Panc1 (cell line): ENCODE data around the gene ADM2.

ENCODE experiments used
- CTCF ChIP-seq: fragments of 450-650 bp; IDR thresholded peaks from 2 replicates; pipeline ENCODE4 v1.5.1; 2017; ENCODE audit warnings: mild to moderate bottlenecking
- POLR2AphosphoS5 ChIP-seq: IDR thresholded peaks from 2 replicates; pipeline ENCODE4 v1.6.1; 2012; ENCODE audit warnings: mild to moderate bottlenecking, low read depth, low read length, moderate library complexity
- REST ChIP-seq, 2 experiments: IDR thresholded peaks; 2 replicates each; pipeline ENCODE4 v1.6.1; 2011 to 2012; ENCODE audit warnings: low read depth in 2 of 2, control low read depth in 1 of 2, low read length in 1 of 2, mild to moderate bottlenecking in 1 of 2, moderate library complexity in 1 of 2; ENCODE audit not compliant: insufficient read depth in 1 of 2
- SIN3A ChIP-seq: IDR thresholded peaks from 2 replicates; pipeline ENCODE4 v1.6.1; 2012; ENCODE audit warnings: low read depth, mild to moderate bottlenecking, low read length, moderate library complexity, borderline replicate concordance; ENCODE audit not compliant: insufficient read depth
- TCF7L2 ChIP-seq: IDR thresholded peaks from 2 replicates; pipeline ENCODE4 v1.6.1; 2011; ENCODE audit warnings: mild to moderate bottlenecking, low read depth, low read length, inconsistent platforms

- TF ChIP-seq CTCF (no peak), REST (IDR thresholded peaks at IDR 0.05; ENCODE audit: insufficient read depth in 1 of 2, low read depth in 2 of 2, low read length in 1 of 2) (no peak), TCF7L2 (no peak), POLR2AphosphoS5 (no peak), SIN3A (no peak)
Measured at GRCh38 chr22:50470491-50470890, 10.9 kb upstream of the ADM2 start.
